CD4-positive, alpha-beta memory T cell (primary cell): ENCODE results near the gene MEGF11. TPM values are rescaled to one million over a fixed set of nuclear protein-coding genes. Genes with fewer than 3 reads are reported as not detected.

Experiments
- CTCF ChIA-PET: fragments of 350-600 bp; sonication (Branson Sonifier 250); formaldehyde crosslinking; loops from one replicate; lab custom pipeline; 2021; ENCODE audit warnings: inconsistent platforms; ENCODE audit not compliant: partially characterized antibody; lab: Charles Lee
- POLR2A ChIA-PET: fragments of 350-600 bp; sonication (Branson Sonifier 250); formaldehyde crosslinking; loops from one replicate; lab custom pipeline; 2021; ENCODE audit not compliant: partially characterized antibody; lab: Charles Lee
- DNase-seq, 5 donors: peaks; one replicate each; pipeline versions ENCODE4 v3.0.0 to v3.0.0-alpha.2; 2020 to 2022; ENCODE audit warnings: mixed read lengths in 1 of 5
- H3K27ac ChIP-seq: one replicate; pipeline ENCODE4 v1.7.0; 2013; ENCODE audit warnings: low read depth, low read length
- H3K27me3 ChIP-seq: 2 replicates; pipeline ENCODE4 v1.7.0; 2013; ENCODE audit warnings: mild to moderate bottlenecking, low read length, moderate library complexity; ENCODE audit not compliant: insufficient read depth
- H3K36me3 ChIP-seq: 2 replicates; pipeline ENCODE4 v1.7.0; 2013; ENCODE audit warnings: mild to moderate bottlenecking, low read length, moderate library complexity; ENCODE audit not compliant: insufficient read depth
- H3K4me1 ChIP-seq: 2 replicates; pipeline ENCODE4 v1.7.0; 2013; ENCODE audit warnings: mild to moderate bottlenecking, low read length, moderate library complexity; ENCODE audit not compliant: insufficient read depth
- H3K4me3 ChIP-seq, 2 donors: one replicate each; pipeline ENCODE4 v1.7.0; 2013; ENCODE audit warnings: low read length in 2 of 2, mild to moderate bottlenecking in 1 of 2
- H3K9me3 ChIP-seq, 2 donors: one replicate each; pipeline ENCODE4 v1.7.0; 2013; ENCODE audit warnings: low read length in 2 of 2, control low read depth in 1 of 2; ENCODE audit not compliant: control insufficient read depth in 1 of 2
- H3K27ac Mint-ChIP-seq, 7 donors: one replicate each; pipeline ENCODE4 v1.8.0; 2020 to 2021; ENCODE audit warnings: mixed read lengths in 7 of 7, mild to moderate bottlenecking in 6 of 7, inconsistent platforms in 3 of 7, moderate library complexity in 3 of 7
- H3K27me3 Mint-ChIP-seq, 2 donors: one replicate each; pipeline ENCODE4 v1.8.0; 2020 to 2021; ENCODE audit warnings: mixed read lengths in 2 of 2
- H3K36me3 Mint-ChIP-seq, 2 donors: one replicate each; pipeline ENCODE4 v1.8.0; 2020 to 2021; ENCODE audit warnings: mixed read lengths in 2 of 2, inconsistent platforms in 1 of 2, mild to moderate bottlenecking in 1 of 2
- H3K4me1 Mint-ChIP-seq, 4 donors: one replicate each; pipeline ENCODE4 v1.8.0; 2020 to 2021; ENCODE audit warnings: mixed read lengths in 4 of 4, mild to moderate bottlenecking in 1 of 4
- H3K4me3 Mint-ChIP-seq, 8 donors: one replicate each; pipeline ENCODE4 v1.8.0; 2020 to 2021; ENCODE audit warnings: mixed read lengths in 8 of 8, mild to moderate bottlenecking in 7 of 8, moderate library complexity in 6 of 8, inconsistent platforms in 3 of 8
- H3K9me3 Mint-ChIP-seq, 8 donors: one replicate each; pipeline ENCODE4 v1.8.0; 2020 to 2021; ENCODE audit warnings: mixed read lengths in 8 of 8, mild to moderate bottlenecking in 5 of 8, inconsistent platforms in 3 of 8, moderate library complexity in 1 of 8
- intact Hi-C: fragments of 100-400 bp; cut with micrococcal nuclease; formaldehyde crosslinking; loops from one replicate; pipeline ENCODE4 v1.15.1; 2023
- polyA plus RNA-seq, 2 donors: library from polyadenylated mRNA; unstranded; fragments of 300-500 nt; fragmentation: Illumina TruSeq; gene quantifications; one replicate each; pipeline ENCODE4 v1.2.3, GENCODE V29; 2021
- total RNA-seq, 2 experiments: library from RNA; stranded (reverse); gene quantifications; one replicate each; pipeline ENCODE4 v1.2.3, GENCODE V29; 2021

MEGF11 gene
- total and polyA plus RNA-seq, 4 experiments from 2014 or later: 0.69 TPM; not detected in 3

DNA sequence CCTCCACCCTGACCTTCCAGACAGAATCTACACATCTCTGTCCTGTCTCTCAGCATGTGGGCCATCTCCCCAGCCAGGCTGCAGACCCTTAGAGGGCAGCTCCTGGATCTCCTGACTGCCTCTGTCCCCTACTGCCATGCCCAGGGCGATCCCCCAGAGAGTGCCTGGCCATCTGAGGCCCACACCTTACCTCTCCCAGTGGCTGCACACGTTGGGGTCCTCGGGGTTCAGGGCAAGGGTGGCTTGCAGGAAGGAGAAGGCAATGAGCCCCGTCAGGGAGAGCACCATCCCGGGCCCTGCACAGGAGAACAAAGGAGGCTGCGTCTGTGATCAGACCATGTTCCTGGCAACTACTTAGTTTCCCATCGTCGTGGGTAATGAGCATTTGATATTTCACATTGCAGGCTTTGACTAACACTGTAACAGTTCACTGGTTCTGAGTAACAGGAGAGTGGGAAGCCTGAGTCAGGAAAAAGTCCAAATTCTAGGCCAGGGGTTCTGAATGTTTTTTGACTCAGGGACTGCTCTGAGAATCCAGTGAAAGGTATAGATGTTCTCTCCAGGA lies 125.4 kb downstream of the MEGF11 start:
- Mint-ChIP-seq H3K27me3 (peaks cover 12 to 16% of the 10 kb centered on the region in 2 donors), H3K4me1 (no peaks in the 10 kb centered on the region), H3K36me3 (no peaks in the 10 kb centered on the region), H3K4me3 (no peak overlapping the region), H3K27ac (no peak overlapping the region), H3K9me3 (no peaks in the 10 kb centered on the region)
- Histone ChIP-seq H3K4me3 (no peak overlapping the region), H3K27ac (no peak overlapping the region), H3K4me1 (no peaks in the 10 kb centered on the region), H3K9me3 (no peaks in the 10 kb centered on the region), H3K27me3 (no peaks in the 10 kb centered on the region), H3K36me3 (no peaks in the 10 kb centered on the region)
- DNase-seq: no peak
- ChIA-PET CTCF (no interaction called here), POLR2A (no interaction called here)
- intact Hi-C loops: no loop called here

DNA sequence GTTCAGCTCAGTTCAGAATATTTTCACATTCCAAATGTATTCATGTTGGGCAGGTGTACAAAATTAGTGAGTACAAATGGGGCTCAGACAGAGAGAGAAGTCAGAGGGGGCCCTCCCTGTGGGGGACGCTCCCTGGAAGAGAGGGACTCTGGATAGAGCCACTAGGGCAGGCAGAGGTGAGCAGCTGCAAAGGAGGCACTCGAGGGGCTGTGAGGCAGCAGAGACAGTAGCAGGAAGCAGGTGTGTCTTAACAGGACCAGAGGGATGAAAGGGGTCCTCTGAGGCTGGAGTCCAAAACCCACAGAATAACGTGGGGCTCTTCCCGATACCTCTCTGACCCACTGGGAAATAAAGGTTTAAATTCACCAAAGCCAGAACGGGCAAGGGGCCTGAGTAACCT lies 127.1 kb downstream of the MEGF11 start:
- Histone ChIP-seq H3K4me1 (no peaks in the 10 kb centered on the region), H3K27ac (no peak overlapping the region), H3K9me3 (no peaks in the 10 kb centered on the region), H3K27me3 (no peaks in the 10 kb centered on the region), H3K36me3 (no peaks in the 10 kb centered on the region), H3K4me3 (no peak overlapping the region)
- H3K4me1 Mint-ChIP-seq: no peaks in the 10 kb centered on the region
- no peak for DNase-seq
- CTCF ChIA-PET: no interaction called here
- no peak overlapping the region for H3K4me3 Mint-ChIP-seq
- H3K9me3 Mint-ChIP-seq: no peaks in the 10 kb centered on the region
- peaks cover 14 to 16% of the 10 kb centered on the region in 2 donors for H3K27me3 Mint-ChIP-seq
- no peaks in the 10 kb centered on the region for H3K36me3 Mint-ChIP-seq
- POLR2A ChIA-PET: interaction anchor here (0.6 kb wide), 1 partner anchor 11 kb away, joined by 4 read pairs; no protein-coding TSS in a partner anchor
- H3K27ac Mint-ChIP-seq: peak overlapping the region in 1 of 7 donors; percentile 77
- intact Hi-C loops: no loop called here

DNA sequence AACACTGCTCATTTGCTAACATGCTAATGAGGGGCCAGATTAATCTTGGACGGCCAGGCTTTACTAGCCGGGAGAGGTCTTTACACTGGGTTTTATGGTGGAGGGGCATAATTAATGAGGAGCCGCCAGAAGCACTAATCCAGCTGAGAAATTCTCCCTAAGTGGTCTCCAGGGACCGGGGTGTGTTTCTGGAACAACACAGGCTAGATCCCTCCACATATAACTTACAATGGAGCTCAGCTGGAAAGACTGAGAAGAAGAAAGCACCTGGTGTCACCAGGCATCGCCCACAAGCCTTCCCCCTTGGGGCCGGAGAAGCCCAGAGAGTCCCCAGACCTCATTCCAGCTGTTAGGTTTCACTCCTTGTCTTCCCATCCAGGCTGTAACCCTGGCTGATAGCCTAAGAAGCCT lies 127.5 kb downstream of the MEGF11 start:
- Histone ChIP-seq H3K27me3 (no peaks in the 10 kb centered on the region), H3K9me3 (no peaks in the 10 kb centered on the region), H3K36me3 (no peaks in the 10 kb centered on the region), H3K4me3 (no peak overlapping the region), H3K4me1 (no peaks in the 10 kb centered on the region), H3K27ac (no peak overlapping the region)
- ChIA-PET CTCF (no interaction called here), POLR2A (interaction anchor here (0.6 kb wide), 1 partner anchor 10 kb away, joined by 4 read pairs; no protein-coding TSS in a partner anchor)
- peaks cover 14 to 16% of the 10 kb centered on the region in 2 donors for H3K27me3 Mint-ChIP-seq
- H3K4me3 Mint-ChIP-seq: no peak overlapping the region
- intact Hi-C loops: no loop called here
- H3K27ac Mint-ChIP-seq: no peak overlapping the region
- DNase-seq: no peak
- H3K36me3 Mint-ChIP-seq: no peaks in the 10 kb centered on the region
- no peaks in the 10 kb centered on the region for H3K4me1 Mint-ChIP-seq
- H3K9me3 Mint-ChIP-seq: no peaks in the 10 kb centered on the region

DNA sequence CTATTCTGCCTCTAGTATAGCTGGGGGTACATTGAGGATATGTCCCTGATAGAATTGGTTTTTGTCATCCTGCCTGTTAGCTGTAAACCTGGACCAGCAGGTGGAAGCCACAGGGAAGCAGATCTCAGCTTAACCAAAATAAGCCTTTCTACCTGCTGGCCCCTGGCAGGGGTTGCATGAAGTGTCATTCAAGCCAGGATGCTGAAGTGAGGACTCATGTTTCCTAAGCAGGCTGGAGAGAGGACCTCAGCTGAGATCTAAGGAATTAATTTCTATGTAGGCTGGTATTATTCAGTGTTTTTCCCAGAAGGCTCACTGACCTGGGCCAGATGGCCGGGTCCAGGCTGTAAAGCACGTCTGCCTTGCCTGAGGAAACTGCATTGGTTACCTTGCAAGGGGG lies 128.9 kb downstream of the MEGF11 start:
- H3K27ac ChIP-seq: no peak overlapping the region
- Mint-ChIP-seq H3K4me1 (no peaks in the 10 kb centered on the region), H3K36me3 (no peaks in the 10 kb centered on the region), H3K4me3 (no peak overlapping the region), H3K9me3 (no peaks in the 10 kb centered on the region), H3K27ac (no peak overlapping the region), H3K27me3 (peaks cover 12 to 16% of the 10 kb centered on the region in 2 donors)
- H3K4me1 ChIP-seq: no peaks in the 10 kb centered on the region
- no peak for DNase-seq
- intact Hi-C loops: no loop called here
- no peaks in the 10 kb centered on the region for H3K27me3 ChIP-seq
- no peaks in the 10 kb centered on the region for H3K9me3 ChIP-seq
- CTCF ChIA-PET: no interaction called here
- H3K4me3 ChIP-seq: no peak overlapping the region
- POLR2A ChIA-PET: no interaction called here
- H3K36me3 ChIP-seq: no peaks in the 10 kb centered on the region

DNA sequence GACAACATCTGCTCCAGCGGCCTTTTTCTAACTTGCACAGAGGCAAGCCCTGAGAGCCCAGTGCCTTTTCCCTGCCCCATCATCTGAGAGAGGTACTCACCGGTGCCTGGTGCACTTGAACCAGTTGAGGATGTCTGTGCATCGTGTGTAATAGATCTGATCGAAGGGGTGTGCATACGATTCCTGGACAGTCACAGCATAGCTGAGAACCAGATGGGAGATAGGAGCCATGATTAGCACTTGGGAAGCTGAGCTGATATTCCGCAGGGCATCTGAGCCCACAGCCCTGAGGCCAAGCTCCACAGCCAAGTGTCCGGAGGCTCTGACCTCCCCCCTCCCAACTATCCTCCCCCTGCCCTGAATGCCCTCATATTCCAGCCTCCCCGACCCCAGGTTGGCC lies 129.8 kb downstream of the MEGF11 start:
- Histone ChIP-seq H3K9me3 (no peaks in the 10 kb centered on the region), H3K27me3 (no peaks in the 10 kb centered on the region), H3K27ac (no peak overlapping the region), H3K4me1 (no peaks in the 10 kb centered on the region), H3K36me3 (no peaks in the 10 kb centered on the region), H3K4me3 (no peak overlapping the region)
- Mint-ChIP-seq H3K27ac (no peak overlapping the region), H3K9me3 (no peaks in the 10 kb centered on the region), H3K4me1 (no peaks in the 10 kb centered on the region), H3K4me3 (no peak overlapping the region), H3K27me3 (peaks cover 12 to 18% of the 10 kb centered on the region in 2 donors), H3K36me3 (no peaks in the 10 kb centered on the region)
- intact Hi-C loops: no loop called here
- ChIA-PET POLR2A (no interaction called here), CTCF (no interaction called here)
- DNase-seq: no peak

DNA sequence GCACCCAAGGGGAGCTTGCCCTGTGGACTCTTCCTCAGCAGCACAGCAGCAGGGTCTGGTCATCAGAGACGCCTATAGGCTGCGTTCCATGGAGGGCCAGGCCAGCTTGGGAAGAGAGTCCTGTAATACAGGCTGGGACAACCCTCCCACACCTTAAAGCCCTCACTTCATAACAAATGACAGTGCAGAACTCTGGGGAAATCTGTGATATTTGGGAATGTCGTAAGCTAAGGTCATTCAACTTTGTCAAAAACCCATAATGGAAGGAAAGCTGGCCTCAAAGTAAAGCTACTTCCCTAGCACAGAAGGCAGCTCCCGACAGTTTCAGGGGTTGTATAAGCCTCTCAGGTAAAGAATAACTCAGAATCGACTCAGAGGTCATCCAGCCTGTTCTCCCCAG lies 133.1 kb downstream of the MEGF11 start:
- H3K27ac ChIP-seq: no peak overlapping the region
- no peaks in the 10 kb centered on the region for H3K9me3 ChIP-seq
- no peak overlapping the region for H3K4me3 ChIP-seq
- Mint-ChIP-seq H3K27ac (no peak overlapping the region), H3K4me3 (no peak overlapping the region), H3K36me3 (no peaks in the 10 kb centered on the region), H3K9me3 (peaks cover 0 to 2% (median 0%) of the 10 kb centered on the region in 8 donors), H3K27me3 (peaks cover 6 to 8% of the 10 kb centered on the region in 2 donors), H3K4me1 (peaks cover 6 to 23% (median 14%) of the 10 kb centered on the region in 4 donors)
- intact Hi-C loops: no loop called here
- no peaks in the 10 kb centered on the region for H3K27me3 ChIP-seq
- DNase-seq: no peak
- H3K4me1 ChIP-seq: peaks cover 15% of the 10 kb centered on the region
- POLR2A ChIA-PET: no interaction called here
- CTCF ChIA-PET: no interaction called here
- no peaks in the 10 kb centered on the region for H3K36me3 ChIP-seq

DNA sequence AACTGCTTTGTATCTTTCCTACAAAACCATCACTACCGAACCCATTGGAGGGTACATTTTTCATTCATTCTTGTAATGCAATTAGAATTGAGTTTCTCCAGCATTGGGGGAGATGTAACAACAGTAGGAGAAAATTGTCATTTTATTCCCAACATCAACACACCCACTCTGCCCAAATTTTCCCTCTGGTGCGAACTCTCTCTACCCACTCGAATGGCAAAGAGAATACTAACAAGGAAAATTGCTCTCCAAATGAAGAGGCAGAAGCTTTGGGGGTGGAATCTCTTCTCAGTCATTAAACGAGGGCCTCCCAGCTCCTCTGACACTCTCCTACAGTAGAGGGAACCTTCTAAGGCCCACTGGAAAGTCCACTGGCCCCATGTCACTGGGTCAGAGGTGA lies 135.7 kb downstream of the MEGF11 start:
- Mint-ChIP-seq H3K9me3 (peaks cover 0 to 2% (median 0%) of the 10 kb centered on the region in 8 donors), H3K27me3 (peaks cover 2 to 5% of the 10 kb centered on the region in 2 donors), H3K4me3 (no peak overlapping the region), H3K4me1 (peaks cover 6 to 30% (median 24%) of the 10 kb centered on the region in 4 donors), H3K36me3 (no peaks in the 10 kb centered on the region), H3K27ac (peak overlapping the region in 1 of 7 donors; percentile 77)
- Histone ChIP-seq H3K36me3 (no peaks in the 10 kb centered on the region), H3K4me3 (no peak overlapping the region), H3K27me3 (no peaks in the 10 kb centered on the region), H3K27ac (no peak overlapping the region), H3K9me3 (no peaks in the 10 kb centered on the region), H3K4me1 (peaks cover 21% of the 10 kb centered on the region)
- ChIA-PET CTCF (no interaction called here), POLR2A (no interaction called here)
- intact Hi-C loops: no loop called here
- no peak for DNase-seq
